Endothelial cell of umbilical vein (primary cell): ENCODE measurements around the gene OSBPL1A. TPM values are rescaled to one million over a fixed set of nuclear protein-coding genes. Genes with fewer than 3 reads are reported as not detected.

Experiments used
- BruUV-seq: library from RNA; stranded (reverse); fragments of 400-500 nt; replicated peaks from 2 replicates; lab custom pipeline; 2021; lab: Mats Ljungman, UMichigan
- CTCF ChIA-PET: fragments of 300-600, 350-600 bp; sonication (Branson Sonifier 250); formaldehyde crosslinking; loops from one replicate; lab custom pipeline; 2021; ENCODE audit warnings: antibody characterized with exemption, inconsistent platforms; lab: Charles Lee
- POLR2A ChIA-PET: fragments of 300-600, 350-600 bp; sonication (Branson Sonifier 250); formaldehyde crosslinking; loops from one replicate; lab custom pipeline; 2021; ENCODE audit warnings: antibody characterized with exemption, inconsistent platforms; lab: Charles Lee
- DNase-seq: peaks from one replicate; pipeline ENCODE4 v3.0.0-alpha.2; 2011; ENCODE audit warnings: low read depth, low spot score
- FAIRE-seq: peaks from 2 replicates; lab custom pipeline; 2011; peaks lifted over from hg19 to GRCh38; lab: Jason Lieb, UNC
- H2AFZ ChIP-seq: 2 replicates; pipeline ENCODE4 v1.6.0; 2012; ENCODE audit warnings: low read depth, low read length, control low read depth, inconsistent platforms
- H3K27ac ChIP-seq: 2 replicates; pipeline ENCODE4 v1.5.1; 2011; ENCODE audit warnings: low read depth, mild to moderate bottlenecking, control low read depth, low read length, moderate library complexity; ENCODE audit not compliant: insufficient read depth
- H3K27me3 ChIP-seq, 2 experiments: 2 replicates each; pipeline versions ENCODE4 v1.6.0 to v1.6.1; 2011; ENCODE audit warnings: low read length in 2 of 2, mixed read lengths in 1 of 2; ENCODE audit not compliant: control insufficient read depth in 2 of 2, insufficient read depth in 2 of 2
- H3K36me3 ChIP-seq, 2 experiments: 2 replicates in 1 of 2; 3 replicates in 1 of 2; pipeline ENCODE4 v1.5.1; 2011; ENCODE audit warnings: low read length in 2 of 2, mild to moderate bottlenecking in 1 of 2, moderate library complexity in 1 of 2; ENCODE audit not compliant: control insufficient read depth in 2 of 2, insufficient read depth in 2 of 2; ENCODE audit errors: extremely low read depth in 1 of 2
- H3K4me1 ChIP-seq: 3 replicates; pipeline ENCODE4 v1.5.1; 2011; ENCODE audit warnings: mild to moderate bottlenecking, low read length; ENCODE audit not compliant: control insufficient read depth, insufficient read depth; ENCODE audit errors: extremely low read depth
- H3K4me2 ChIP-seq: 2 replicates; pipeline ENCODE4 v1.6.1; 2011; ENCODE audit warnings: low read length, control low read depth, mixed read lengths; ENCODE audit not compliant: insufficient read depth
- H3K4me3 ChIP-seq, 3 experiments: fragments of 200-600 bp in 1 of 3; sonication (generic), shearing (Covaris generic) in 1 of 3; replicated peaks in 1 of 3; 2 replicates each; pipeline ENCODE4 v1.5.1; 2011 to 2016; ENCODE audit warnings: control low read depth in 3 of 3, low read length in 3 of 3, mild to moderate bottlenecking in 2 of 3, inconsistent platforms in 1 of 3, low read depth in 1 of 3, moderate library complexity in 1 of 3; ENCODE audit not compliant: insufficient read depth in 1 of 3
- H3K79me2 ChIP-seq: 2 replicates; pipeline ENCODE4 v1.6.0; 2012; ENCODE audit warnings: low read length, inconsistent platforms; ENCODE audit not compliant: control insufficient read depth, insufficient read depth
- H3K9ac ChIP-seq: replicated peaks from 2 replicates; pipeline ENCODE3; 2011; ENCODE audit warnings: low read length, control low read depth; ENCODE audit not compliant: insufficient read depth; ENCODE audit errors: extremely low read depth
- H3K9me1 ChIP-seq: replicated peaks from 3 replicates; pipeline ENCODE4 v1.6.0; 2011; ENCODE audit warnings: mild to moderate bottlenecking, low read length; ENCODE audit not compliant: control insufficient read depth, insufficient read depth; ENCODE audit errors: extremely low read depth
- H3K9me3 ChIP-seq: replicated peaks from 2 replicates; pipeline ENCODE4 v1.5.1; 2012; ENCODE audit warnings: low read length, inconsistent platforms; ENCODE audit not compliant: control insufficient read depth, insufficient read depth
- H4K20me1 ChIP-seq: replicated peaks from 2 replicates; pipeline ENCODE3; 2011; ENCODE audit warnings: mild to moderate bottlenecking, low read length; ENCODE audit not compliant: control insufficient read depth, insufficient read depth; ENCODE audit errors: extremely low read depth
- EZH2 ChIP-seq: IDR thresholded peaks from 2 replicates; pipeline ENCODE4 v1.6.1; 2012; ENCODE audit warnings: borderline replicate concordance, low read depth, mild to moderate bottlenecking, moderate library complexity, low read length, inconsistent platforms; ENCODE audit not compliant: severe bottlenecking
- FOS ChIP-seq: IDR thresholded peaks from 2 replicates; pipeline ENCODE4 v1.6.1; 2011; ENCODE audit warnings: mild to moderate bottlenecking, low read length, moderate library complexity, borderline replicate concordance; ENCODE audit not compliant: insufficient read depth
- GATA2 ChIP-seq: IDR thresholded peaks from 2 replicates; pipeline ENCODE4 v1.7.0; 2011; ENCODE audit warnings: low read depth, mild to moderate bottlenecking, moderate library complexity, mixed read lengths, low read length; ENCODE audit not compliant: insufficient read length, insufficient read depth
- JUN ChIP-seq: IDR thresholded peaks from 2 replicates; pipeline ENCODE4 v1.6.1; 2011; ENCODE audit warnings: borderline replicate concordance, low read depth; ENCODE audit not compliant: insufficient read length, insufficient read depth
- MYC ChIP-seq: IDR thresholded peaks from one replicate; pipeline ENCODE4 v1.6.1; 2011; ENCODE audit warnings: mild to moderate bottlenecking, low read depth, low read length
- POLR2A ChIP-seq: IDR thresholded peaks from 2 replicates; pipeline ENCODE4 v1.6.1; 2012; ENCODE audit warnings: low read depth, mild to moderate bottlenecking, control low read depth, low read length
- POLR2AphosphoS5 ChIP-seq: IDR thresholded peaks from 2 replicates; pipeline ENCODE4 v1.6.1; 2012; ENCODE audit warnings: low read depth, mild to moderate bottlenecking, control low read depth, low read length, moderate library complexity; ENCODE audit not compliant: insufficient read depth
- dilution Hi-C: fragments of 300-500 bp; cut with MboI; formaldehyde crosslinking; loops from one replicate; pipeline ENCODE4 v1.15.0; 2019; ENCODE audit warnings: low sequenced_read_pairs; ENCODE audit not compliant: extremely low pct_ligation_motif_present
- intact Hi-C: fragments of 100-400 bp; cut with micrococcal nuclease; formaldehyde crosslinking; loops from one replicate; pipeline ENCODE4 v1.10.0; 2022
- polyA plus RNA-seq, 4 experiments: library from polyadenylated mRNA; depleted of rRNA in 3 of 4; stranded (reverse) in 3 of 4; unstranded in 1 of 4; fragments of >200 nt; gene quantifications; 2 replicates each; pipeline versions ENCODE4 v1.2.1 to v1.2.3, GENCODE V29; 2011 to 2012; ENCODE audit warnings: missing spikeins in 1 of 4
- total RNA-seq: library from RNA; stranded (reverse); gene quantifications from 2 replicates; pipeline ENCODE4 v1.2.3, GENCODE V29; 2021
- TF ChIP-seq, protein P1 (sequence below): IDR thresholded peaks from 2 replicates; pipeline ENCODE4 v1.6.1; 2011; ENCODE audit not compliant: insufficient read depth, insufficient read length
- TF ChIP-seq, protein P2 (sequence below), 2 donors: IDR thresholded peaks; 1 replicate in 1 of 2; 2 replicates in 1 of 2; pipeline ENCODE4 v1.5.1; 2011; ENCODE audit warnings: low read length in 2 of 2, mild to moderate bottlenecking in 2 of 2, moderate library complexity in 2 of 2, control low read depth in 1 of 2, inconsistent platforms in 1 of 2, low read depth in 1 of 2; ENCODE audit not compliant: insufficient read depth in 1 of 2; ENCODE audit errors: extremely low read depth in 1 of 2

Gene OSBPL1A
- total and polyA plus RNA-seq, 2 donors (not counting 3 experiments of a cell fraction or from before 2014, with no cell fraction given) = 6.4 to 16.5 TPM

DNA sequence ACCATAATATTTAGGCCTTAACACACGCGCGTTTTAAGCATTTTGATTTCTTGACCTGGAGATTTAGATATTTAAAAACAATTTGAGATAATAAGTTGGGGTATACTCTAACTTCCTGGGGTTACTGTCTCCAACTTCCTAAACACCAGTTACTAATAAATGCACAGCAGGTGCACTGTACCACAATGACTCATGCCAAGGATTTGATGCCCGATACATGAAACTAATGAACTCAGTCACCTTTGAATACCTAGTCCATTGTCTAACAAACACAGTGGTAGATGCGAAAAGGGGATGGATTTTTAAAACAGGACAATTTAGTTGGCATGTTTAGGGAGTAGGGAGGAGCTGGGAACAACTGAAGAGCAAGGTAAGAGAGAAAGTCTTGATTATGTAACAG, 237.5 kb downstream of the OSBPL1A start:
- no peaks in the 10 kb centered on the region for H4K20me1 ChIP-seq
- H3K36me3 ChIP-seq = no peaks in the 10 kb centered on the region
- no peaks in the 10 kb centered on the region for H3K27me3 ChIP-seq
- H3K27ac ChIP-seq = no peak overlapping the region
- no peaks in the 10 kb centered on the region for H3K4me1 ChIP-seq
- no peaks in the 10 kb centered on the region for H3K9me3 ChIP-seq
- TF ChIP-seq, protein P1, sequence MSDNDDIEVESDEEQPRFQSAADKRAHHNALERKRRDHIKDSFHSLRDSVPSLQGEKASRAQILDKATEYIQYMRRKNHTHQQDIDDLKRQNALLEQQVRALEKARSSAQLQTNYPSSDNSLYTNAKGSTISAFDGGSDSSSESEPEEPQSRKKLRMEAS = no peak
- TF ChIP-seq POLR2A (no peak), MYC (no peak), EZH2 (no peak), JUN (no peak), FOS (no peak), POLR2AphosphoS5 (no peak), GATA2 (no peak)
- TF ChIP-seq, protein P2, sequence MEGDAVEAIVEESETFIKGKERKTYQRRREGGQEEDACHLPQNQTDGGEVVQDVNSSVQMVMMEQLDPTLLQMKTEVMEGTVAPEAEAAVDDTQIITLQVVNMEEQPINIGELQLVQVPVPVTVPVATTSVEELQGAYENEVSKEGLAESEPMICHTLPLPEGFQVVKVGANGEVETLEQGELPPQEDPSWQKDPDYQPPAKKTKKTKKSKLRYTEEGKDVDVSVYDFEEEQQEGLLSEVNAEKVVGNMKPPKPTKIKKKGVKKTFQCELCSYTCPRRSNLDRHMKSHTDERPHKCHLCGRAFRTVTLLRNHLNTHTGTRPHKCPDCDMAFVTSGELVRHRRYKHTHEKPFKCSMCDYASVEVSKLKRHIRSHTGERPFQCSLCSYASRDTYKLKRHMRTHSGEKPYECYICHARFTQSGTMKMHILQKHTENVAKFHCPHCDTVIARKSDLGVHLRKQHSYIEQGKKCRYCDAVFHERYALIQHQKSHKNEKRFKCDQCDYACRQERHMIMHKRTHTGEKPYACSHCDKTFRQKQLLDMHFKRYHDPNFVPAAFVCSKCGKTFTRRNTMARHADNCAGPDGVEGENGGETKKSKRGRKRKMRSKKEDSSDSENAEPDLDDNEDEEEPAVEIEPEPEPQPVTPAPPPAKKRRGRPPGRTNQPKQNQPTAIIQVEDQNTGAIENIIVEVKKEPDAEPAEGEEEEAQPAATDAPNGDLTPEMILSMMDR (IDR thresholded peaks at IDR 0.05; ENCODE audit: extremely low read depth in 1 of 2, insufficient read depth in 1 of 2, low read depth in 1 of 2, low read length in 2 of 2) = no peak
- H3K4me2 ChIP-seq = no peak overlapping the region
- H2AFZ ChIP-seq = no peak overlapping the region
- H3K79me2 ChIP-seq = no peaks in the 10 kb centered on the region
- dilution Hi-C loops = no loop called here
- CTCF ChIA-PET = interaction anchor here (1.7 kb wide), 1 partner anchor 17 kb away, joined by 7 read pairs; no protein-coding TSS in a partner anchor
- BruUV-seq = no TSS peak
- DNase-seq = no peak
- POLR2A ChIA-PET = no interaction called here
- intact Hi-C loops = no loop called here
- H3K9me1 ChIP-seq = no peaks in the 10 kb centered on the region
- no peak overlapping the region for H3K4me3 ChIP-seq
- no peak for FAIRE-seq
- no peak overlapping the region for H3K9ac ChIP-seq
